Naive thymus-derived CD4-positive, alpha-beta T cell (primary cell): ENCODE measurements around the gene BPHL. TPM values are rescaled to one million over a fixed set of nuclear protein-coding genes. Genes with fewer than 3 reads are reported as not detected.
A peak's percentile ranks its signal among the peaks of the same experiment; 100 is the strongest.
"Not testable (repeated sequence)": the region's sequence is repeated elsewhere in the genome, so short reads cannot be mapped to it uniquely, and the experiment has no call there.

Experiments used
- ATAC-seq: fragments of 150-1000 bp; cut with Tn5 transposase; 2 replicates; pipeline ENCODE4 v1.10.0; 2021; ENCODE audit warnings: mild to moderate bottlenecking, moderate library complexity
- CTCF ChIA-PET: fragments of 350-600 bp; sonication (Branson Sonifier 250); formaldehyde crosslinking; loops from one replicate; lab custom pipeline; 2021; ENCODE audit warnings: antibody characterized with exemption; lab: Charles Lee
- POLR2A ChIA-PET: fragments of 350-600 bp; sonication (Branson Sonifier 250); formaldehyde crosslinking; loops from one replicate; lab custom pipeline; 2021; ENCODE audit warnings: antibody characterized with exemption, inconsistent platforms; lab: Charles Lee
- DNase-seq, 9 donors: peaks; one replicate each; pipeline versions ENCODE4 v3.0.0 to v3.0.0-alpha.2; 2020 to 2022; ENCODE audit warnings: mixed read lengths in 1 of 9
- H3K27ac ChIP-seq: one replicate; pipeline ENCODE4 v1.7.0; 2013; ENCODE audit warnings: mild to moderate bottlenecking, low read depth, low read length, moderate library complexity
- H3K27me3 ChIP-seq, 2 donors: one replicate each; pipeline ENCODE4 v1.7.0; 2013; ENCODE audit warnings: low read length in 2 of 2, mild to moderate bottlenecking in 2 of 2, moderate library complexity in 2 of 2; ENCODE audit not compliant: control insufficient read depth in 2 of 2, insufficient read depth in 2 of 2
- H3K36me3 ChIP-seq, 3 experiments: 1 replicate in 2 of 3; 2 replicates in 1 of 3; pipeline ENCODE4 v1.7.0; 2013; ENCODE audit warnings: low read length in 3 of 3, mild to moderate bottlenecking in 3 of 3, moderate library complexity in 1 of 3; ENCODE audit not compliant: insufficient read depth in 3 of 3, control insufficient read depth in 2 of 3
- H3K4me1 ChIP-seq, 2 donors: one replicate each; pipeline ENCODE4 v1.7.0; 2013; ENCODE audit warnings: low read length in 2 of 2, mild to moderate bottlenecking in 2 of 2, moderate library complexity in 1 of 2; ENCODE audit not compliant: control insufficient read depth in 2 of 2, insufficient read depth in 2 of 2
- H3K4me3 ChIP-seq: 2 replicates; pipeline ENCODE4 v1.7.0; 2013; ENCODE audit warnings: mild to moderate bottlenecking, low read length
- H3K9me3 ChIP-seq, 3 experiments: 1 replicate in 2 of 3; 2 replicates in 1 of 3; pipeline ENCODE4 v1.7.0; 2013; ENCODE audit warnings: low read length in 3 of 3; ENCODE audit not compliant: control insufficient read depth in 2 of 3
- H3K27ac Mint-ChIP-seq, 9 donors: one replicate each; pipeline ENCODE4 v1.8.0; 2020 to 2022; ENCODE audit warnings: mixed read lengths in 9 of 9, mild to moderate bottlenecking in 8 of 9, moderate library complexity in 5 of 9, inconsistent platforms in 2 of 9
- H3K27me3 Mint-ChIP-seq, 5 donors: one replicate each; pipeline ENCODE4 v1.8.0; 2021 to 2022; ENCODE audit warnings: mixed read lengths in 5 of 5, mild to moderate bottlenecking in 1 of 5
- H3K36me3 Mint-ChIP-seq, 5 donors: one replicate each; pipeline ENCODE4 v1.8.0; 2020 to 2022; ENCODE audit warnings: mixed read lengths in 5 of 5, mild to moderate bottlenecking in 3 of 5, inconsistent platforms in 1 of 5
- H3K4me1 Mint-ChIP-seq, 7 donors: one replicate each; pipeline ENCODE4 v1.8.0; 2020 to 2022; ENCODE audit warnings: mixed read lengths in 7 of 7, mild to moderate bottlenecking in 3 of 7, inconsistent platforms in 1 of 7
- H3K4me3 Mint-ChIP-seq, 10 donors: one replicate each; pipeline ENCODE4 v1.8.0; 2020 to 2022; ENCODE audit warnings: mild to moderate bottlenecking in 10 of 10, mixed read lengths in 10 of 10, moderate library complexity in 6 of 10, inconsistent platforms in 2 of 10
- H3K9me3 Mint-ChIP-seq, 11 donors: one replicate each; pipeline ENCODE4 v1.8.0; 2020 to 2022; ENCODE audit warnings: mixed read lengths in 11 of 11, mild to moderate bottlenecking in 4 of 11, inconsistent platforms in 1 of 11, moderate library complexity in 1 of 11
- intact Hi-C, 2 donors: fragments of 100-400 bp; cut with micrococcal nuclease; formaldehyde crosslinking; loops; one replicate each; pipeline ENCODE4 v1.15.1; 2023
- polyA plus RNA-seq, 2 donors: library from polyadenylated mRNA; unstranded; fragments of 300-500 nt; fragmentation: Illumina TruSeq; gene quantifications; one replicate each; pipeline ENCODE4 v1.2.3, GENCODE V29; 2021
- total RNA-seq, 6 experiments: library from RNA in 5 of 6; stranded (reverse) in 5 of 6; gene quantifications; 1 replicate in 5 of 6; 2 replicates in 1 of 6; pipeline ENCODE4 v1.2.3 and lab custom pipeline; 2021 to 2026

Gene BPHL
- total and polyA plus RNA-seq, 7 experiments from 2014 or later, result 7.9 to 18.0 (median 9.6) TPM

DNA sequence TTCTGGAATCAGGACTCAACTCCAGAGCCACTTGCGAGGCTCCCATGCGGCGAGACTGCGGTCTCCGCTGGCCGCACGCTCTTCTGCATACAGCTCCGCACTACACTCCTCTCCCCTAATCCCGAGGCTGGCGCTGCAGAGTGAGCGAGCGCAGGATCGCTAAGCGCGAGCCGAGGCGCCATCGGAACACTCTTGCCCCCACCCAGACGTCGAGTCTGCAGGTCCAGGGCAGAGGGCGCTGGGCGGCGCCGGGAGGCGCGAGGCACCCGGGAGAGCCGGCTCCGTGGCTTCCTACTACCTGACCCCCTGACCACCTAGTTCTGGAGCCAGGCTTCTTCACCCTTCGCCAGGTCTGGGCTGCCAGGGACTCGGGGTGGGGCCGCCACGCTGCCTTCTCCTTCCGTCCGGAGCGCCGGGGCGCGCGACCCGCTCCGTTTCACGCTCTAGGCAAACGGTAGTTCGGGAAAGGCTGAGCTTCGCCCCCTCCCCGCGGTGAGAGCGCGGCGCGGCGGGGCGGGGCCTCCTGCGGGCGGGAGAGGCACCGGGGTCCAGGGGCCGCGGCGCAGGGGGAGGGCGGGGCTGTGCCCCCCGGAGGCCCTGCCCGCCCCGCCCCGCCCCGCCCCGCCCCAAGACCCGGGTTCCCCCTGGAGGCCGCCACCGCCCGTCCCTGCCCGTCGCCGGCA is 44.2 kb downstream of the BPHL start:
- Histone ChIP-seq H3K27me3 (no peaks in the 10 kb centered on the region), H3K4me3 (peak overlapping the region; percentile 73), H3K4me1 (peaks cover 19 to 22% of the 10 kb centered on the region in 2 donors), H3K27ac (peak overlapping the region; percentile 70), H3K9me3 (no peaks in the 10 kb centered on the region), H3K36me3 (no peaks in the 10 kb centered on the region)
- peaks cover 0 to 3% (median 0%) of the 10 kb centered on the region in 5 donors for H3K36me3 Mint-ChIP-seq
- peaks cover 0 to 40% (median 36%) of the 10 kb centered on the region in 7 donors for H3K4me1 Mint-ChIP-seq
- DNase-seq, result peak; percentile 29 to 62 (median 51)
- intact Hi-C loops, result loop anchor here (1.0 to 5.0 kb wide), 5 partner anchors 36 to 1615 kb away; partner anchors contain the start of genes CDYL (in 1 of the 2), TUBB2B (in 1 of the 2) and WRNIP1 (in 1 of the 2)
- peak; percentile 63 for ATAC-seq
- H3K4me3 Mint-ChIP-seq, result peak overlapping the region; percentile 78 to 87 (median 84)
- H3K27ac Mint-ChIP-seq, result peak overlapping the region in 8 of 9 donors; percentile 37 to 92 (median 64)
- H3K27me3 Mint-ChIP-seq, result peaks cover 0 to 68% (median 6%) of the 10 kb centered on the region in 5 donors
- ChIA-PET CTCF (interaction anchor here (0.7 kb wide), 1 partner anchor 89 kb away, joined by 4 read pairs; no protein-coding TSS in a partner anchor), POLR2A (interaction anchor here (0.7 to 1.1 kb wide), 3 partner anchors 9 to 808 kb away, joined by 3 to 4 read pairs (median 3); no protein-coding TSS in a partner anchor)
- peaks cover 0 to 4% (median 0%) of the 10 kb centered on the region in 11 donors for H3K9me3 Mint-ChIP-seq

DNA sequence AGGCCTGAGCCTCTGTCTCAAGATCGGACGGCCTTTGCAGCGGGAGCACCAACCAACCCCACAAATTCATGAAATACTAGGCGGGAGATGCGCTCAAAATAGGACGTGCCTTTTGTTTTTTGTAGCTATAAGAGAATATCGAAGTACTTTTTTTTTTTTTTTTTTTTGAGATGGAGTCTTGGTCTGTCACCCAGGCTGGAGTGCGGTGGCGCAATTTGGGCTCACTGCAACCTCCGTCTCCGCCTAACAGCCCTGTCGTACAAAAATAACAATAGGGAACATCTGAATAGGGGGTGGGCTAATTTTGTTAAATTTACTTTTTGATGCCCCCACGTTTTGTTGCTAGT is 44.7 kb downstream of the BPHL start:
- peaks cover 0 to 65% (median 6%) of the 10 kb centered on the region in 5 donors for H3K27me3 Mint-ChIP-seq

DNA sequence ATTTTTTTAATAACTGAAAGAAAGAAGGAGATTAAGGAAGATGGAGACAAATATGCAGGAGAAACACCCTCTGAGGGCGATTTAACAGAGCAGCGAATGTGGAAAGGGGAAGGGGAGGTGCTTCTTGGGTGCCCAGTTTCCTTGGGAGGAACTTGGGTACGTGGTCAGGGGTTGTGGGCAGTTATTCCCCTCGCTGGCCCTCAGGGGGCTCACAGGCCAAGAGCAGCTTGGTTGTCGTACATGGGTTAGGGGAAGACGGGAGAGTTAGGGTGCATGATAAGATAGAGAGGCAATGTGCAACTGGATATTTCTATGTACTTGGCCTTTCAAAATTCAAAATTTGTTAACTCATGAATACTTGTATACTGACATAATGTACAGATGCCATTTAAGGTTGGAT is 45.9 kb downstream of the BPHL start:
- intact Hi-C loops, result loop anchor here (5.0 kb wide), 2 partner anchors 63 to 1613 kb away; partner anchors contain the start of genes CDYL (in 1 of the 2) and TUBB2B (in 1 of the 2)
- peaks cover 0 to 2% (median 0%) of the 10 kb centered on the region in 11 donors for H3K9me3 Mint-ChIP-seq
- Histone ChIP-seq H3K4me3 (no peak overlapping the region), H3K36me3 (no peaks in the 10 kb centered on the region), H3K9me3 (no peaks in the 10 kb centered on the region), H3K27me3 (no peaks in the 10 kb centered on the region), H3K4me1 (peaks cover 18 to 22% of the 10 kb centered on the region in 2 donors), H3K27ac (no peak overlapping the region)
- ATAC-seq (no peak), DNase-seq (no peak)
- H3K27ac Mint-ChIP-seq, result no peak overlapping the region
- peaks cover 0 to 57% (median 6%) of the 10 kb centered on the region in 5 donors for H3K27me3 Mint-ChIP-seq
- peaks cover 0 to 36% (median 28%) of the 10 kb centered on the region in 7 donors for H3K4me1 Mint-ChIP-seq
- ChIA-PET CTCF (no interaction called here), POLR2A (no interaction called here)
- peaks cover 0 to 3% (median 0%) of the 10 kb centered on the region in 5 donors for H3K36me3 Mint-ChIP-seq
- peak overlapping the region in 2 of 10 donors; percentile 18 to 27 for H3K4me3 Mint-ChIP-seq

More for the DNA sequence above, 44.7 kb downstream of the BPHL start:
- ChIA-PET CTCF (interaction anchor here (0.6 kb wide), 1 partner anchor 427 kb away, joined by 3 read pairs; no protein-coding TSS in a partner anchor), POLR2A (interaction anchor here (0.6 to 0.7 kb wide), 2 partner anchors 572 to 808 kb away, joined by 3 read pairs; no protein-coding TSS in a partner anchor)
- H3K27ac Mint-ChIP-seq, result peak overlapping the region in 6 of 9 donors; percentile 37 to 66 (median 54)
- peak overlapping the region; percentile 78 to 87 (median 84) for H3K4me3 Mint-ChIP-seq
- peaks cover 0 to 39% (median 33%) of the 10 kb centered on the region in 7 donors for H3K4me1 Mint-ChIP-seq
- H3K36me3 ChIP-seq, result no peaks in the 10 kb centered on the region
- H3K9me3 Mint-ChIP-seq, result peaks cover 0 to 3% (median 0%) of the 10 kb centered on the region in 11 donors
- intact Hi-C loops, result loop anchor here (1.0 to 5.0 kb wide), 3 partner anchors 64 to 1614 kb away; partner anchors contain the start of genes CDYL (in 1 of the 2) and TUBB2B (in 1 of the 2)
- ATAC-seq (no peak), DNase-seq (peak in 2 of 9 donors; percentile 4 to 14)
- peaks cover 19 to 22% of the 10 kb centered on the region in 2 donors for H3K4me1 ChIP-seq
- H3K4me3 ChIP-seq, result no peak overlapping the region
- H3K27ac ChIP-seq, result no peak overlapping the region
- H3K36me3 Mint-ChIP-seq, result peaks cover 0 to 3% (median 0%) of the 10 kb centered on the region in 5 donors
- H3K9me3 ChIP-seq, result no peaks in the 10 kb centered on the region
- no peaks in the 10 kb centered on the region for H3K27me3 ChIP-seq

DNA sequence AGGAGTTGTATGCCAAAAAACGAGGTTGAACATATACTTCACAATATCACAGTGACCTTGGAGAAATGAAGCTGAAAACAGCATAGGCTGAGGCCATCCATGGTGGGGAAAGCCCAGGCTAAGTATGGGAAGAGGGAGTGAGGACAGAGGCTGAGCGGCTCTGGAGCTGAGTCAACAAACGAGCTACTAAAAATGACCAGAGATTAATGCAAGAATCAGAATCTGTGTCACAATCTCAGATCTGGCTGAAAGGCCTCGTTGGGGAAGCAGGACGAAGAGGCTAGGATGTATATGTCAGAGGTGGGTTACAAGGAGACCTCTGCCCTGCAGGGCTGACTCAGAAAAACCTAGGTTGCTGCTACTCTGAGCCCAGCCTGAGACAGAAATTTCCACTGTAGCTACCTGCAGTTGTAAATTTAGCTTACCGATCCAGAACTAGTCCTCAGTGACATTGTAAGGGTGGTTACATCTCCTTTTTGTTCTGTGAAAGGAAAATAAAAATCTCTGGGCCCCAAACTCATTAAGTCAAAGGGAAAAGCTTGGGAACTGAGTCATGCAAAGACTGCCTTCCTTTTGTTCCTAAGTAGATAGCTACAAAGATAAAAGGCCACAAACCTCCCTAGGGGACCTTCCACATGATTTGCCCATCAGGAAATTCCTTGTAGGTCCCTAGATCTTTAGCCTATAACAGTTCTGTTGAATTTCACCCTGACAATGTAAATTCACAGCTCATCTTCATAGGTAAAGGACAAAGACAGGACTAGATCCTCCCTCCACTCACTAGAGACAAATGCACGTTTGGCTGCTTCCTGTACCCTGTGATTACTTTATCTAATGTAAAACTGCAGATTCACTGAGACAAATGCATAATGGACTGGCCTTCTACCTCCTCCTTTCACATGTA is 47.4 kb downstream of the BPHL start:
- no peak overlapping the region for H3K4me3 ChIP-seq
- Mint-ChIP-seq H3K36me3 (peaks cover 0 to 3% (median 0%) of the 10 kb centered on the region in 5 donors), H3K4me3 (no peak overlapping the region), H3K4me1 (peaks cover 0 to 25% (median 16%) of the 10 kb centered on the region in 7 donors), H3K9me3 (peaks cover 0 to 2% (median 0%) of the 10 kb centered on the region in 11 donors), H3K27ac (no peak overlapping the region), H3K27me3 (peaks cover 0 to 45% (median 5%) of the 10 kb centered on the region in 5 donors)
- H3K4me1 ChIP-seq, result peaks cover 6 to 7% of the 10 kb centered on the region in 2 donors
- intact Hi-C loops, result no loop called here
- CTCF ChIA-PET, result interaction anchor here (0.6 to 1.5 kb wide), 5 partner anchors 9 to 683 kb away, joined by 3 to 5 read pairs (median 3); partner anchors contain the start of genes FAM50B and TUBB2A
- H3K9me3 ChIP-seq, result no peaks in the 10 kb centered on the region
- no peaks in the 10 kb centered on the region for H3K36me3 ChIP-seq
- no peak overlapping the region for H3K27ac ChIP-seq
- ATAC-seq (no peak), DNase-seq (no peak)
- POLR2A ChIA-PET, result interaction anchor here (0.7 kb wide), 1 partner anchor 8 kb away, joined by 3 read pairs; no protein-coding TSS in a partner anchor
- no peaks in the 10 kb centered on the region for H3K27me3 ChIP-seq

DNA sequence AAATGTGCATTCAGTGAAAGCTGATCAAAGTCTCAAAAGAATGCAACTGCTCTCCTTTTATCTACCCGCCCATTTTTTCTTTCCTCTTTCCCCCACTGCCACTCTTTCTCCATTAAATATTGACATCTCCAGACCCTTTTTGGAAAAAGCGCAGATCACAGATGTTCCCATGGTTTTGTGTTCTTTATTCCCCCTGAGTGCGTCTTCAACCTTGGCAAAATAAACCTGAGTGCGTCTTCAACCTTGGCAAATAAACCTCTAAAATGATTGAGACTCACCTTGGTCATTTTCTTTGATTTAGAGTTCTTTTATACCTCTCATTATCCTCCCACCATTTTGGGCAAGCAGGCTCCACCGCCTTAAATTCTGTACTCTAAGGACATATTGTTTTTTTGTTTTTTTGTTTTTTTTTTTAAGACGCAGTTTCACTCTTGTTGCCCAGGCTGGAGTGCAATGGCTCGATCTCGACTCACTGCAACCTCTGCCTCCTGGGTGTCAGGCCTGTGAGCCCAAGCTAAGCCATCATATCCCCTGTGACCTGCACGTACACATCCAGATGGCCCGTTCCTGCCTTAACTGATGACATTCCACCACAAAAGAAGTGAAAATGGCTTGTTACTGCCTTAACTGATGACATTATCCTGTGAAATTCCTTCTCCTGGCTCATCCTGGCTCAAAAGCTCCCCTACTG is 48.2 kb downstream of the BPHL start:
- H3K27ac Mint-ChIP-seq, H3K9me3 ChIP-seq, H3K4me1 ChIP-seq, H3K36me3 Mint-ChIP-seq, intact Hi-C loops, H3K27ac ChIP-seq, H3K36me3 ChIP-seq, H3K4me3 ChIP-seq, DNase-seq, H3K27me3 ChIP-seq, H3K9me3 Mint-ChIP-seq, ATAC-seq: not testable (repeated sequence)
- Mint-ChIP-seq H3K4me3 (peak overlapping the region in 1 of 10 donors; percentile 64), H3K27me3 (peaks cover 0 to 39% (median 5%) of the 10 kb centered on the region in 5 donors), H3K4me1 (peaks cover 0 to 17% (median 13%) of the 10 kb centered on the region in 7 donors)
- CTCF ChIA-PET, result interaction anchor here (0.6 to 1.5 kb wide), 3 partner anchors 10 to 285 kb away, joined by 3 to 5 read pairs (median 4); partner anchors contain the start of gene TUBB2A
- POLR2A ChIA-PET, result interaction anchor here (0.7 kb wide), 1 partner anchor 76 kb away, joined by 4 read pairs; no protein-coding TSS in a partner anchor
